ENCODE data around the gene TCFL5. TPM values are rescaled to one million over a fixed set of nuclear protein-coding genes. Genes with fewer than 3 reads are reported as not detected.
"Not testable (repeated sequence)": the region's sequence is repeated elsewhere in the genome, so short reads cannot be mapped to it uniquely, and the experiment has no call there.

The TCFL5 gene
- total and polyA plus RNA-seq, 2 experiments from 2014 or later, result 1.7 to 18.5 TPM

- no peak for TF ChIP-seq EZH2phosphoT487 (IDR thresholded peaks at IDR 0.05; ENCODE audit: insufficient read depth, low read depth)
- TF ChIP-seq EZH2 (IDR thresholded peaks at IDR 0.05; ENCODE audit: insufficient read depth, poor library complexity, severe bottlenecking), result no peak
- in situ Hi-C loops (cut with MboI), result no loop called here
- peaks cover 17% of the 10 kb centered on the region; the same call in 1 of the 2 replicates for H3K36me3 ChIP-seq (ENCODE audit: low read depth)
- no peaks in the 10 kb centered on the region for H3K27me3 ChIP-seq (replicated peaks; ENCODE audit: insufficient read depth)
- H3K79me2 ChIP-seq (ENCODE audit: insufficient read depth), result peaks cover 45% of the 10 kb centered on the region; the same call in 1 of the 2 replicates
- H3K27ac ChIP-seq, result no peak overlapping the region
- no peaks in the 10 kb centered on the region for H3K9me3 ChIP-seq (ENCODE audit: low read depth)
- H3K9me2 ChIP-seq (ENCODE audit: insufficient read depth), result no peaks in the 10 kb centered on the region
- H3F3A ChIP-seq (ENCODE audit: insufficient read depth), result no peaks in the 10 kb centered on the region
- no peak for DNase-seq
- WGBS, 2 experiments (ENCODE audit: low coverage in 1 of 2, low lambda C conversion rate in 2 of 2, missing lambda C conversion rate in 2 of 2), result 91 to 94% methylated on average over 12 of the region's 12 CpGs
- H3K9ac ChIP-seq, result no peak overlapping the region
- H4K20me1 ChIP-seq (ENCODE audit: insufficient read depth), result no peaks in the 10 kb centered on the region
- H3K4me1 ChIP-seq (ENCODE audit: insufficient read depth), result no peaks in the 10 kb centered on the region
- no peak overlapping the region for H2AFZ ChIP-seq
- no peak overlapping the region for H3K4me2 ChIP-seq (ENCODE audit: unreplicated experiment)
- H3K4me3 ChIP-seq, result no peak overlapping the region
Observed at GRCh38 chr20:62852841-62853240, 8.8 kb downstream of the TCFL5 start.

- Histone ChIP-seq H3K27ac (no peak overlapping the region), H3F3A (ENCODE audit: insufficient read depth) (no peaks in the 10 kb centered on the region), H3K9me3 (ENCODE audit: low read depth) (no peaks in the 10 kb centered on the region), H3K9ac (no peak overlapping the region), H3K9me2 (ENCODE audit: insufficient read depth) (no peaks in the 10 kb centered on the region), H3K27me3 (replicated peaks; ENCODE audit: insufficient read depth) (no peaks in the 10 kb centered on the region), H3K36me3 (ENCODE audit: low read depth) (peaks cover 13% of the 10 kb centered on the region; the same call in 1 of the 2 replicates), H3K4me3 (no peak overlapping the region), H2AFZ (no peak overlapping the region), H3K4me1 (ENCODE audit: insufficient read depth) (no peaks in the 10 kb centered on the region), H3K79me2 (ENCODE audit: insufficient read depth) (peaks cover 38% of the 10 kb centered on the region; the same call in 1 of the 2 replicates), H4K20me1 (ENCODE audit: insufficient read depth) (no peaks in the 10 kb centered on the region), H3K4me2 (ENCODE audit: unreplicated experiment) (no peak overlapping the region)
- no peak for TF ChIP-seq EZH2 (IDR thresholded peaks at IDR 0.05; ENCODE audit: insufficient read depth, poor library complexity, severe bottlenecking)
- TF ChIP-seq EZH2phosphoT487 (IDR thresholded peaks at IDR 0.05; ENCODE audit: insufficient read depth, low read depth), result no peak
- in situ Hi-C loops (cut with MboI), result no loop called here
- 84 to 89% methylated on average over 8 of the region's 8 CpGs for WGBS, 2 experiments (ENCODE audit: low coverage in 1 of 2, low lambda C conversion rate in 2 of 2, missing lambda C conversion rate in 2 of 2)
- no peak for DNase-seq
Observed at GRCh38 chr20:62852196-62852595, 9.4 kb downstream of the TCFL5 start.

GRCh38 chr20:62850333-62850974, 11.2 kb downstream of the TCFL5 start:
- whole genome bisulfite sequencing, 2 experiments (ENCODE audit: low coverage in 1 of 2, low lambda C conversion rate in 2 of 2, missing lambda C conversion rate in 2 of 2), result 91 to 92% methylated on average over 22 of the region's 22 CpGs
- TF ChIP-seq EZH2phosphoT487 (IDR thresholded peaks at IDR 0.05; ENCODE audit: insufficient read depth, low read depth) (no peak), EZH2 (IDR thresholded peaks at IDR 0.05; ENCODE audit: insufficient read depth, poor library complexity, severe bottlenecking) (no peak)
- in situ Hi-C loops (cut with MboI), result no loop called here
- Histone ChIP-seq H2AFZ (no peak overlapping the region), H3K27ac (no peak overlapping the region), H3K36me3 (ENCODE audit: low read depth) (peaks cover 7% of the 10 kb centered on the region; the same call in 1 of the 2 replicates), H4K20me1 (ENCODE audit: insufficient read depth) (no peaks in the 10 kb centered on the region), H3K9ac (no peak overlapping the region), H3K4me3 (no peak overlapping the region), H3K4me2 (ENCODE audit: unreplicated experiment) (no peak overlapping the region), H3K27me3 (replicated peaks; ENCODE audit: insufficient read depth) (no peaks in the 10 kb centered on the region), H3K9me2 (ENCODE audit: insufficient read depth) (no peaks in the 10 kb centered on the region), H3F3A (ENCODE audit: insufficient read depth) (no peaks in the 10 kb centered on the region), H3K79me2 (ENCODE audit: insufficient read depth) (peaks cover 21% of the 10 kb centered on the region; the same call in 1 of the 2 replicates), H3K4me1 (ENCODE audit: insufficient read depth) (no peaks in the 10 kb centered on the region), H3K9me3 (ENCODE audit: low read depth) (no peaks in the 10 kb centered on the region)
- DNase-seq, result no peak

GRCh38 chr20:62849431-62849830, 12.2 kb downstream of the TCFL5 start:
- no peak overlapping the region for H3K4me3 ChIP-seq
- DNase-seq, result no peak
- H3F3A ChIP-seq (ENCODE audit: insufficient read depth), result no peaks in the 10 kb centered on the region
- no peak overlapping the region for H3K9ac ChIP-seq
- no peak overlapping the region for H3K4me2 ChIP-seq (ENCODE audit: unreplicated experiment)
- peaks cover 1% of the 10 kb centered on the region; the same call in 1 of the 2 replicates for H3K36me3 ChIP-seq (ENCODE audit: low read depth)
- no peaks in the 10 kb centered on the region for H3K9me2 ChIP-seq (ENCODE audit: insufficient read depth)
- no peaks in the 10 kb centered on the region for H3K4me1 ChIP-seq (ENCODE audit: insufficient read depth)
- in situ Hi-C loops (cut with MboI), result no loop called here
- peaks cover 15% of the 10 kb centered on the region; the same call in 1 of the 2 replicates for H3K79me2 ChIP-seq (ENCODE audit: insufficient read depth)
- no peak overlapping the region for H2AFZ ChIP-seq
- H3K9me3 ChIP-seq (ENCODE audit: low read depth), result no peaks in the 10 kb centered on the region
- H3K27me3 ChIP-seq (replicated peaks; ENCODE audit: insufficient read depth), result no peaks in the 10 kb centered on the region
- no peak overlapping the region for H3K27ac ChIP-seq
- no peaks in the 10 kb centered on the region for H4K20me1 ChIP-seq (ENCODE audit: insufficient read depth)
- TF ChIP-seq EZH2 (IDR thresholded peaks at IDR 0.05; ENCODE audit: insufficient read depth, poor library complexity, severe bottlenecking), result no peak

- H3K27me3 ChIP-seq (replicated peaks; ENCODE audit: insufficient read depth); H3K9ac ChIP-seq; H3K36me3 ChIP-seq (ENCODE audit: low read depth); H3K9me2 ChIP-seq (ENCODE audit: insufficient read depth); in situ Hi-C loops (cut with MboI); H3K9me3 ChIP-seq (ENCODE audit: low read depth); H3K4me2 ChIP-seq (ENCODE audit: unreplicated experiment); H3K27ac ChIP-seq; H2AFZ ChIP-seq; DNase-seq; H4K20me1 ChIP-seq (ENCODE audit: insufficient read depth); H3K4me3 ChIP-seq; H3K4me1 ChIP-seq (ENCODE audit: insufficient read depth); H3F3A ChIP-seq (ENCODE audit: insufficient read depth): not testable (repeated sequence)
- WGBS, 2 experiments (ENCODE audit: low coverage in 1 of 2, low lambda C conversion rate in 2 of 2, missing lambda C conversion rate in 2 of 2), result 80 to 81% methylated on average over 7 of the region's 7 CpGs
- peaks cover 15% of the 10 kb centered on the region; the same call in 1 of the 2 replicates for H3K79me2 ChIP-seq (ENCODE audit: insufficient read depth)
Observed at GRCh38 chr20:62848917-62849316, 12.7 kb downstream of the TCFL5 start.

Measured in GM23248 (cell line).